ENCODE measurements around the gene TTC28. TPM values are rescaled to one million over a fixed set of nuclear protein-coding genes. Genes with fewer than 3 reads are reported as not detected.

The TTC28 gene
- total RNA-seq, 4 donors from 2014 or later: 35.6 to 42.6 (median 36.9) TPM

DNA sequence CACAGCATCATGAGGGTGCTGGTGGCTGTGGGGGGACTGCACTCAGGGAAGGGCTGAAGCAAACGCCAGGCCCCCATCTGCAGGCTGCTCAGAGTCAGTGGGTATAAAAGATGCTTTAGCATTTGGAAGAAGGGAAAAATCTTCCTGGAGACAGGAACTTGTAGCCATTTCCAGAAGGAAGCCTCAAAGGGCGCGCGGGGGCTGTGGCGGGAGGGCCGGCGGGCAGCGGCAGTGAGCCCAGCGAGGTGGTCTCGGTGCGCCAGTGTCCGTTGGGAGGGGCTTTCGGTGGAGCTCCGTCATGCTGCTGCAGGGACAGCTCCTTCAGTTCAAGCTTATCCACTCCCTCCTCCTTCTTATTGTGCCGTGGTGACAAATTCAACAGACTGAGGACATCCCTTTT is 697.5 kb downstream of the TTC28 start:
- no peak overlapping the region for H3K4me3 ChIP-seq

DNA sequence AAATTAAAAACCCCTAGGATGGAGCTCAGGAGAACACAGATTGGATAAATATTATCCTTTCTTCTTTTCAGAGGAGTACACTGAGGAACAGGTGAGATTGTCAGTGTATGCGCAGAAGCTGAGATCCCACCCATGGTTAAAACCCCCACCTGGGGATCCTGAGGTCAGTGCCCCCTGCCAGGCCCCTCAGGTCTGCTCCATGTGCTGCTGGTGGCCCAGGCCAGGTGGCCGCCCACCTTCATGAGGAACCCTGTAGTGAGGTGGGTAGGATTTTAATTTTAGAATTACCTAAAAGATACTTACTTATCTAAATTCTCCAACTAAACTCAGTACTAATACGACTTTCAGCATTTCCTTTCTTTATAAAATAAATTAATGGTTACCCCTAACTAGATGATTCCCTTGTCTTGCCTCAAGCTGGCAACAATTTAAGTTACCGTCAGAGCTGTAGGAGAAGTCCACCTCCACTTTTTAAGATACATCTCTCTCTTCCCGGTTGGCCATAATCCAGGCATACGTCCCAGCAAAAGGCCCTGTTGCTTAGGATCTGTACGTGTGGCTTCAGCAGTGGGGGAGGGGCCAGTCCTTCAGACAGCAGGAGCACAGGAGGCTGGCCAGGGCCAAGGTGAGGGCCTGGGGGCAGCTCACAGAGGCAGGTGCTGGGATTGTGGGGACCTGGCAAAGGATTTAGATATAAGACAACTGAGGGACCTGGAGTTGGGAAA is 699.1 kb downstream of the TTC28 start:
- no peak for TF ChIP-seq POLR2A (IDR thresholded peaks at IDR 0.05; ENCODE audit: low read depth)
- TF ChIP-seq, protein P1, sequence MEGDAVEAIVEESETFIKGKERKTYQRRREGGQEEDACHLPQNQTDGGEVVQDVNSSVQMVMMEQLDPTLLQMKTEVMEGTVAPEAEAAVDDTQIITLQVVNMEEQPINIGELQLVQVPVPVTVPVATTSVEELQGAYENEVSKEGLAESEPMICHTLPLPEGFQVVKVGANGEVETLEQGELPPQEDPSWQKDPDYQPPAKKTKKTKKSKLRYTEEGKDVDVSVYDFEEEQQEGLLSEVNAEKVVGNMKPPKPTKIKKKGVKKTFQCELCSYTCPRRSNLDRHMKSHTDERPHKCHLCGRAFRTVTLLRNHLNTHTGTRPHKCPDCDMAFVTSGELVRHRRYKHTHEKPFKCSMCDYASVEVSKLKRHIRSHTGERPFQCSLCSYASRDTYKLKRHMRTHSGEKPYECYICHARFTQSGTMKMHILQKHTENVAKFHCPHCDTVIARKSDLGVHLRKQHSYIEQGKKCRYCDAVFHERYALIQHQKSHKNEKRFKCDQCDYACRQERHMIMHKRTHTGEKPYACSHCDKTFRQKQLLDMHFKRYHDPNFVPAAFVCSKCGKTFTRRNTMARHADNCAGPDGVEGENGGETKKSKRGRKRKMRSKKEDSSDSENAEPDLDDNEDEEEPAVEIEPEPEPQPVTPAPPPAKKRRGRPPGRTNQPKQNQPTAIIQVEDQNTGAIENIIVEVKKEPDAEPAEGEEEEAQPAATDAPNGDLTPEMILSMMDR (IDR thresholded peaks at IDR 0.05): no peak
- no peak for TF ChIP-seq POLR2AphosphoS5 (IDR thresholded peaks at IDR 0.05)
- no peak for TF ChIP-seq EP300 (IDR thresholded peaks at IDR 0.05)
- Histone ChIP-seq H3K27ac (replicated peaks in 1 of 4) (no peak overlapping the region), H3K4me1 (peaks cover 0 to 11% (median 10%) of the 10 kb centered on the region in 4 donors), H3K36me3 (peaks cover 21 to 57% (median 37%) of the 10 kb centered on the region in 4 donors), H3K27me3 (no peaks in the 10 kb centered on the region), H3K9me3 (no peaks in the 10 kb centered on the region), H3K4me3 (no peak overlapping the region)
- DNase-seq (ENCODE audit: extremely low spot score): peak; percentile 62
- intact Hi-C loops (cut with DNase I): no loop called here
- whole genome bisulfite sequencing: 82% methylated on average over 7 of the region's 7 CpGs

More for the DNA sequence above, 697.5 kb downstream of the TTC28 start:
- H3K4me1 ChIP-seq: no peaks in the 10 kb centered on the region
- 87% methylated on average over 14 of the region's 15 CpGs for WGBS
- no peak for TF ChIP-seq POLR2AphosphoS5 (IDR thresholded peaks at IDR 0.05)
- no peak for TF ChIP-seq POLR2A (IDR thresholded peaks at IDR 0.05; ENCODE audit: low read depth)
- no peak for TF ChIP-seq EP300 (IDR thresholded peaks at IDR 0.05)
- TF ChIP-seq, protein P1 (IDR thresholded peaks at IDR 0.05): no peak
- no peaks in the 10 kb centered on the region for H3K9me3 ChIP-seq
- DNase-seq (ENCODE audit: extremely low spot score): no peak
- no peak overlapping the region for H3K27ac ChIP-seq (replicated peaks in 1 of 4)
- intact Hi-C loops (cut with DNase I): no loop called here
- no peaks in the 10 kb centered on the region for H3K27me3 ChIP-seq
- peaks cover 24 to 72% (median 50%) of the 10 kb centered on the region in 4 donors for H3K36me3 ChIP-seq

DNA sequence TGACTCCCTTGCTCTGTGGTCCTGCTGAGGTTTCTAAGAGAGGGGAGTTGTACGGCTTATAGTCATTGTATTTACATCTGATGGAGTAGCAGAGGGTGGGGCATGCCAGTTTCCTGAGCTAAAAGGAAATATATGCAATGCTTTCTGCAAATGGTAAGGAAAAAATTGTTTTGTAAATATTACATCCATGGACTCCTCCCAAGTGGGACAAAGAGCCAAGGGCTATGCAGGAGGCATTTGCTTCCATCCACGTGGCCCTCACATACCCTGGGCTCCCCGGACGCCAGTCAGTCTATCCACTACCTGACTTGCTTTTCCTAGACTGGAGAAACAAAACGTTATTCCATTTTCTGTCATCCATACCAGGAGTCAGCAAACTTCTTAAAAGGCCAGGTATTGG is 700.8 kb downstream of the TTC28 start:
- intact Hi-C loops (cut with DNase I): no loop called here
- H3K9me3 ChIP-seq: no peaks in the 10 kb centered on the region
- TF ChIP-seq POLR2A (IDR thresholded peaks at IDR 0.05; ENCODE audit: low read depth) (no peak), EP300 (IDR thresholded peaks at IDR 0.05) (no peak)
- TF ChIP-seq, protein P1 (IDR thresholded peaks at IDR 0.05): no peak
- peaks cover 15 to 40% (median 22%) of the 10 kb centered on the region in 4 donors for H3K36me3 ChIP-seq
- no peak overlapping the region for H3K4me3 ChIP-seq
- H3K4me1 ChIP-seq: peaks cover 3 to 13% (median 10%) of the 10 kb centered on the region in 4 donors
- H3K27ac ChIP-seq (replicated peaks in 1 of 4): no peak overlapping the region
- DNase-seq (ENCODE audit: extremely low spot score): peak; percentile 78
- no peaks in the 10 kb centered on the region for H3K27me3 ChIP-seq
- 83% methylated on average over 5 of the region's 5 CpGs for WGBS

DNA sequence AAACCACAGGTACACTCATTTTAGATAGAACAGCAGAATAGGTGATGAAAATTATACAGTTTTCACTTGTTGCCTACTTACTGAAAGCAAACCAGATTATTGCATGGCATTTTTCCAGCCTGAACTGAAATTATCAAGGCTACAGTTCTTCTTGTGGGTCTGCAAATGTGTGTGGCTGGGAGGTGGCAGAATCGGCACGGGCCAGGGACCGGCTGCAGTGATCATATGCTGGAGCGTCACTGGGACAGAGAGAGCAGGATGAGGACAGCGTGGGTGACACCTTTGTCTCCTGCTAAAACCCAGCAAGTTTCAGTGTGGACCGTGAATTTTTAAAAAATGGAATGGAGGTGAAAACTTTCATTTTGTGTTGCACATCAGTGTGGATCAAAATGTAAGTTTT is 701.3 kb downstream of the TTC28 start:
- no peaks in the 10 kb centered on the region for H3K9me3 ChIP-seq
- H3K4me3 ChIP-seq: no peak overlapping the region
- peaks cover 3 to 14% (median 10%) of the 10 kb centered on the region in 4 donors for H3K4me1 ChIP-seq
- DNase-seq (ENCODE audit: extremely low spot score): peak; percentile 83
- 96% methylated on average over 6 of the region's 6 CpGs for WGBS
- H3K36me3 ChIP-seq: peaks cover 13 to 35% (median 17%) of the 10 kb centered on the region in 4 donors
- H3K27ac ChIP-seq (replicated peaks in 1 of 4): no peak overlapping the region
- no peaks in the 10 kb centered on the region for H3K27me3 ChIP-seq
- intact Hi-C loops (cut with DNase I): no loop called here
- TF ChIP-seq POLR2A (IDR thresholded peaks at IDR 0.05; ENCODE audit: low read depth) (no peak), EP300 (IDR thresholded peaks at IDR 0.05) (no peak), POLR2AphosphoS5 (IDR thresholded peaks at IDR 0.05) (no peak)
- TF ChIP-seq, protein P1 (IDR thresholded peaks at IDR 0.05): no peak

All from esophagus muscularis mucosa (tissue), 4 donors.